Ishikawa (cell line): Measurements from ENCODE around the gene PLXNA4.

ENCODE experiments used
- CEBPB ChIP-seq: IDR thresholded peaks from 2 replicates; pipeline ENCODE4 v1.6.1; 2012
- CREB1 ChIP-seq: IDR thresholded peaks from 2 replicates; pipeline ENCODE4 v1.6.1; 2012; ENCODE audit warnings: low read depth
- EGR1 ChIP-seq: IDR thresholded peaks from 2 replicates; pipeline ENCODE4 v1.6.1; 2012
- EP300 ChIP-seq: IDR thresholded peaks from 2 replicates; pipeline ENCODE4 v1.6.1; 2012; ENCODE audit warnings: borderline replicate concordance
- FOXM1 ChIP-seq: IDR thresholded peaks from 2 replicates; pipeline ENCODE4 v1.6.1; 2012; ENCODE audit warnings: low read depth, borderline replicate concordance
- NFIC ChIP-seq: IDR thresholded peaks from 2 replicates; pipeline ENCODE4 v1.6.1; 2012
- RAD21 ChIP-seq: IDR thresholded peaks from 2 replicates; pipeline ENCODE4 v1.6.1; 2012; ENCODE audit warnings: low read depth
- REST ChIP-seq: IDR thresholded peaks from 2 replicates; pipeline ENCODE4 v1.6.1; 2012; ENCODE audit warnings: low read depth, mild to moderate bottlenecking
- TAF1 ChIP-seq: IDR thresholded peaks from 2 replicates; pipeline ENCODE4 v1.6.1; 2012; ENCODE audit warnings: low read depth, mild to moderate bottlenecking
- TCF12 ChIP-seq: IDR thresholded peaks from 2 replicates; pipeline ENCODE4 v1.6.1; 2012; ENCODE audit warnings: low read depth
- TEAD4 ChIP-seq: IDR thresholded peaks from 2 replicates; pipeline ENCODE4 v1.6.1; 2012
- USF1 ChIP-seq: IDR thresholded peaks from 2 replicates; pipeline ENCODE4 v1.6.1; 2012
- YY1 ChIP-seq: IDR thresholded peaks from 2 replicates; pipeline ENCODE4 v1.6.1; 2012; ENCODE audit warnings: low read depth
- ZBTB7A ChIP-seq: IDR thresholded peaks from 2 replicates; pipeline ENCODE4 v1.6.1; 2012; ENCODE audit warnings: low read depth
- TF ChIP-seq, protein P1 (sequence below): IDR thresholded peaks from 2 replicates; pipeline ENCODE4 v1.6.1; 2012

PLXNA4 gene

DNA sequence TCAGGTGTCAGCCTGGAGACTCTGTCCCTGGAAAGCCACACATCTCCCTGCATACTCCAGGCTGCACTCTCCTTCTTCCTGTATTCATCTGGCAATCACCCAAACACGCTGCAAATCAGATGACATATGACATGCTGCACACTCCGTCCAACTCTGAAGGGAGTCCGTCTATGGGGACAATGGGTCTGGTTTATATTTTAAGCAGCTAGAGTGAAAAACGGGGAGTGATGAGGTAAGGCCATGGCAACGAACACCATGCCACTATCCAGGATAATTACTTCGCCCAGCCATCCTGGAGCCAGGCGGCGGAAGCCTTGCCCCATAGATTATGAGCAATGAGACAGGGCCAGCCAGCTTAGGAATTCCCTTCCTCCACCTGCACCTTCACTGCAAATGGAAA, 140.1 kb downstream of the PLXNA4 start:
- TF ChIP-seq RAD21 (no peak), TCF12 (no peak), EP300 (no peak), REST (no peak), CREB1 (no peak), NFIC (no peak), TEAD4 (no peak), ZBTB7A (no peak), CEBPB (no peak), EGR1 (no peak), TAF1 (no peak), YY1 (no peak), FOXM1 (no peak)

DNA sequence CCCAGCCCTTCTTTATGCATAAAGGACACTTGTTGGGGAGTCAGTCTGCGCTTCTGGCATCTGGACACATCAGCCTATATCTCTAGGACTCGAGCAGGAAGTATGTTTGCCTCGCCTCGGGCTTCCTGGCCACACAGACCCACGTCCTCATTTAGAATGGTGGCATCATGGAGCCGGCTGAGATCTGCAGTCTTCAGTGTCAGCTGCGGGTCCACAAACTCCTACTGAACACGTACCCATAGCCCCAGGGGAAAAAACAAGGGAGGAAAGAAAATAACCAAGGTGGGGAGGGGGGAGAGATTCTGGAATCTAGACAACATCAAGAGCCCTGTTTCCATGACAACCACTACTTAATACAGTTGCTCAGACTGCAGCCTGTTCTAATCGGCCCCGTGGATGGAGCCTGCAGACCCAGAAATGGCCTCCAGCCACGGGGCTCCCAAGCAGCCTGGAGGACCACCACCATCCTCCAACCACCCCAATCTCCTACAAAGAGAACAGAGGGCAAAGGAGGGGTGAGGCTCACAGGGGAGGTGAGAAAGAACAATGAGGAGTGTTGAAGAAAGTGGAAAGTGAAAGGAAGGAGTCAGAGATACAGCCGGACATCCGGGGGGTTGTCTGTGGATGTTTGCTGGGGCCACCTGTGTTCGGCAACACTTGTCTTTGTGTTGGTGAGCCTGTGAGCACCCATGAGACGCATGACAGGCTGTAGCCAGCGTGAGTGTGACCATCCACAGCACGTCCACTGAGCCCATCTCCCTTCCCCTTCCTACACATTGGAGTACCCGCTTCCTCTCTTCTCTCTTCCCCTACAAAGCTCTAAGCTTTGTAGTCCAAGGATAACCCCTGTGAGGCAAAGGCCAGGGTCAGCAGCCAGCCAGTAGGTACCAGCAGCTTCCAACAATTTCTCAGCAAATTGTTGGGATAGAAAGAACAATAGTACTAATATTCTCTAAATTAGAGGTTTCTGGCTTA, 141.0 kb downstream of the PLXNA4 start:
- TF ChIP-seq YY1 (no peak), EP300 (no peak), EGR1 (no peak), TCF12 (no peak), NFIC (no peak), TAF1 (no peak), USF1 (no peak), TEAD4 (no peak), CEBPB (no peak), CREB1 (no peak), FOXM1 (no peak), ZBTB7A (no peak), RAD21 (no peak), REST (no peak)
- TF ChIP-seq, protein P1, sequence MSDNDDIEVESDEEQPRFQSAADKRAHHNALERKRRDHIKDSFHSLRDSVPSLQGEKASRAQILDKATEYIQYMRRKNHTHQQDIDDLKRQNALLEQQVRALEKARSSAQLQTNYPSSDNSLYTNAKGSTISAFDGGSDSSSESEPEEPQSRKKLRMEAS = no peak

DNA sequence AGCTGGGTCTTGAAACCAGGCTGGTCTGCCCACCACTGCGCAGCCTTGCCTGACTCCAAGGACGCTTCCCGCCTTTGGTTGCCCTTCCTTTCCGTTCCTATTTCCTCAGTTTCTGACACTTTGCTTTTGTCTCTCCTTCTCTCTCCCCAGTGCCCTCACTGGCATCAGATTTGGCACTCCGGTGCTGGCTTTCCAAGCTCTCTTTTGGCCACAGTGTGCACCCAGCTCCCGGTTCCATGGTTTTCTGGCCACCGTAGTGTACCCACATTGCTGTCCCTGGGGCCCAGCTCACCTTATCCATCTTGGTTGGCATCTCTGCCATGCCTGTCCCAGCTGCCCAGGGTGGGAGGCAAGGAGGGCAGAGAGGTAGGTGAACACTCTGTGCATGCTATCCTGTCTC, 142.2 kb downstream of the PLXNA4 start:
- TF ChIP-seq ZBTB7A (no peak), YY1 (no peak), REST (no peak), CEBPB (no peak), TAF1 (no peak), TEAD4 (no peak), USF1 (no peak), CREB1 (no peak), NFIC (no peak), EGR1 (no peak), EP300 (no peak)

- no peak for TF ChIP-seq EGR1
- no peak for TF ChIP-seq FOXM1
- no peak for TF ChIP-seq NFIC
- TF ChIP-seq TAF1 = no peak
- TF ChIP-seq REST = no peak
- TF ChIP-seq TEAD4 = no peak
These were observed 143.0 kb downstream of the PLXNA4 start for GRCh38 chr7:132433301-132433700.
